Measurements from ENCODE around the gene CACNA1F. TPM values are rescaled to one million over a fixed set of nuclear protein-coding genes. Genes with fewer than 3 reads are reported as not detected.

Gene CACNA1F
- total and polyA plus RNA-seq, 9 of the 15 experiments (the other 6 are each of a cell fraction or from before 2014, with no cell fraction given), result under 0.01 to 0.41 (median 0.03) TPM; not detected in 3

DNA sequence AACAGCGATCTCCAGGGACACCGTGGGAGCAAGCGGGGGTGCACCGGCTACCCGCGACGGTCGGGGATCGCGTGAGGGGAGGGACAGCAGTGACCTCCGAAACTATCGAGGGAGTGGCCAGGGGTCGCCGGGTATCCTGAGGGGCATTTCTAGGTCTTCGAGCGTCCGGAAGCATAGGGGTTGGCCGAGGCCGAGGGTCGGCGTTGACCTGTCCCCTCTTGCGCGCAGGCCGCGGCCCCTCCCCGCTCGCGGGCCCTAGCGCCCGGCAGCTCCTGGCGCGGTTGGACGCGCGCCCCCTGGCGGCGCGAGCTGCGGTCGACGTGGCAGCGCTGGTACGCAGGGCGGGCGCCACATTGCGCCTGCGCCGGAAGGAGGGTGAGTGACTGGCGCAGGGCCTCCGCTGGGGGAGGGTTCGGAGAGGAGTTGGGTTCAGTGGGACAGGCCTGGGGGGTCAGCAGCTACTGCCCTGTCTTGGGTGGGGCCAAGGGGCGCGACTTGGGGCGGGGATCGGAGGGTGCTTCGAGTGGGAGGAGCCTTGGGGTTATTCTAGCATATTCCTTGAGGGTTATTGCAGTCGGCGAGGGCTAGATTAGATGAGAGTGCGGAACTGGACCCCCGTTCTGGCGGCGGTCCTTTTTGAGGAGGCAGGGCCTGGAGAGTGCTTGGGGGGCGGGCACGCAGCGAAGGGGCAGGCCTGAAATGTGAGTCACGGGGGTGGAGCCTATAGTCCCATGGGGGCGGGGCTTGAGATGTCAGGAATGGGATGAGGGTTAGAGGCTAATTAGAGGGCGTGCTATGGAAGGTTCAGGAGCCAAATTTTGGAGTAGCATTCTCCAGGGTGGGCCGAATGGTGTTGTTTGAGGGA lies 69.4 kb downstream of the CACNA1F start (continued):
- peak; percentile 81 for TF ChIP-seq CREM (IDR thresholded peaks at IDR 0.05; ENCODE audit: low read depth)
- TF ChIP-seq, protein P1, sequence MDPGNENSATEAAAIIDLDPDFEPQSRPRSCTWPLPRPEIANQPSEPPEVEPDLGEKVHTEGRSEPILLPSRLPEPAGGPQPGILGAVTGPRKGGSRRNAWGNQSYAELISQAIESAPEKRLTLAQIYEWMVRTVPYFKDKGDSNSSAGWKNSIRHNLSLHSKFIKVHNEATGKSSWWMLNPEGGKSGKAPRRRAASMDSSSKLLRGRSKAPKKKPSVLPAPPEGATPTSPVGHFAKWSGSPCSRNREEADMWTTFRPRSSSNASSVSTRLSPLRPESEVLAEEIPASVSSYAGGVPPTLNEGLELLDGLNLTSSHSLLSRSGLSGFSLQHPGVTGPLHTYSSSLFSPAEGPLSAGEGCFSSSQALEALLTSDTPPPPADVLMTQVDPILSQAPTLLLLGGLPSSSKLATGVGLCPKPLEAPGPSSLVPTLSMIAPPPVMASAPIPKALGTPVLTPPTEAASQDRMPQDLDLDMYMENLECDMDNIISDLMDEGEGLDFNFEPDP (CRISPR knock-in tag; IDR thresholded peaks at IDR 0.05), result no peak
- no peak for TF ChIP-seq SMARCE1 (IDR thresholded peaks at IDR 0.05)
- TF ChIP-seq, protein P2, sequence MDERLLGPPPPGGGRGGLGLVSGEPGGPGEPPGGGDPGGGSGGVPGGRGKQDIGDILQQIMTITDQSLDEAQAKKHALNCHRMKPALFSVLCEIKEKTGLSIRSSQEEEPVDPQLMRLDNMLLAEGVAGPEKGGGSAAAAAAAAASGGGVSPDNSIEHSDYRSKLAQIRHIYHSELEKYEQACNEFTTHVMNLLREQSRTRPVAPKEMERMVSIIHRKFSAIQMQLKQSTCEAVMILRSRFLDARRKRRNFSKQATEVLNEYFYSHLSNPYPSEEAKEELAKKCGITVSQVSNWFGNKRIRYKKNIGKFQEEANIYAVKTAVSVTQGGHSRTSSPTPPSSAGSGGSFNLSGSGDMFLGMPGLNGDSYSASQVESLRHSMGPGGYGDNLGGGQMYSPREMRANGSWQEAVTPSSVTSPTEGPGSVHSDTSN (CRISPR knock-in tag; IDR thresholded peaks at IDR 0.05; ENCODE audit: low read depth), result peak; percentile 57
- TF ChIP-seq, protein P2 (tag; conservative IDR thresholded peaks at IDR 0.05; ENCODE audit: low read depth), result no peak
- 0 out of 2 replicates have a peak, but pooled peaks have one; percentile 57 for TF ChIP-seq GATAD2B (IDR thresholded peaks at IDR 0.05; ENCODE audit: borderline replicate concordance)
- TF ChIP-seq ZBTB1 (CRISPR knock-in tag; IDR thresholded peaks at IDR 0.05; ENCODE audit: borderline replicate concordance, low read depth), result no peak
- TF ChIP-seq ZEB2 (IDR thresholded peaks at IDR 0.05), result no peak
- TF ChIP-seq RBM17 (IDR thresholded peaks at IDR 0.05; ENCODE audit: borderline replicate concordance, low read depth, low read length), result no peak
- TF ChIP-seq, protein P3, sequence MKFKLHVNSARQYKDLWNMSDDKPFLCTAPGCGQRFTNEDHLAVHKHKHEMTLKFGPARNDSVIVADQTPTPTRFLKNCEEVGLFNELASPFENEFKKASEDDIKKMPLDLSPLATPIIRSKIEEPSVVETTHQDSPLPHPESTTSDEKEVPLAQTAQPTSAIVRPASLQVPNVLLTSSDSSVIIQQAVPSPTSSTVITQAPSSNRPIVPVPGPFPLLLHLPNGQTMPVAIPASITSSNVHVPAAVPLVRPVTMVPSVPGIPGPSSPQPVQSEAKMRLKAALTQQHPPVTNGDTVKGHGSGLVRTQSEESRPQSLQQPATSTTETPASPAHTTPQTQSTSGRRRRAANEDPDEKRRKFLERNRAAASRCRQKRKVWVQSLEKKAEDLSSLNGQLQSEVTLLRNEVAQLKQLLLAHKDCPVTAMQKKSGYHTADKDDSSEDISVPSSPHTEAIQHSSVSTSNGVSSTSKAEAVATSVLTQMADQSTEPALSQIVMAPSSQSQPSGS (CRISPR knock-in tag; IDR thresholded peaks at IDR 0.05), result no peak
- peak; percentile 56; the same call in 1 of the 2 replicates for TF ChIP-seq SUPT5H (IDR thresholded peaks at IDR 0.05)
- peak; percentile 22; the same call in 1 of the 2 replicates for TF ChIP-seq POLR2A (conservative IDR thresholded peaks at IDR 0.05)
- TF ChIP-seq ZNF431 (CRISPR knock-in tag; IDR thresholded peaks at IDR 0.05), result no peak
- no peak for TF ChIP-seq ZNF165 (CRISPR knock-in tag; IDR thresholded peaks at IDR 0.05; ENCODE audit: borderline replicate concordance)
- TF ChIP-seq BCOR (IDR thresholded peaks at IDR 0.05), result no peak
- TF ChIP-seq ZNF143 (CRISPR knock-in tag; IDR thresholded peaks at IDR 0.05), result no peak
- TF ChIP-seq POLR2AphosphoS5 (IDR thresholded peaks at IDR 0.05; ENCODE audit: control insufficient read depth, insufficient read depth, low read depth, low read length), result no peak
- TF ChIP-seq POLR2AphosphoS2 (IDR thresholded peaks at IDR 0.05; ENCODE audit: low read length), result no peak
- no peak for TF ChIP-seq KHSRP (IDR thresholded peaks at IDR 0.05)
- TF ChIP-seq, protein P4, sequence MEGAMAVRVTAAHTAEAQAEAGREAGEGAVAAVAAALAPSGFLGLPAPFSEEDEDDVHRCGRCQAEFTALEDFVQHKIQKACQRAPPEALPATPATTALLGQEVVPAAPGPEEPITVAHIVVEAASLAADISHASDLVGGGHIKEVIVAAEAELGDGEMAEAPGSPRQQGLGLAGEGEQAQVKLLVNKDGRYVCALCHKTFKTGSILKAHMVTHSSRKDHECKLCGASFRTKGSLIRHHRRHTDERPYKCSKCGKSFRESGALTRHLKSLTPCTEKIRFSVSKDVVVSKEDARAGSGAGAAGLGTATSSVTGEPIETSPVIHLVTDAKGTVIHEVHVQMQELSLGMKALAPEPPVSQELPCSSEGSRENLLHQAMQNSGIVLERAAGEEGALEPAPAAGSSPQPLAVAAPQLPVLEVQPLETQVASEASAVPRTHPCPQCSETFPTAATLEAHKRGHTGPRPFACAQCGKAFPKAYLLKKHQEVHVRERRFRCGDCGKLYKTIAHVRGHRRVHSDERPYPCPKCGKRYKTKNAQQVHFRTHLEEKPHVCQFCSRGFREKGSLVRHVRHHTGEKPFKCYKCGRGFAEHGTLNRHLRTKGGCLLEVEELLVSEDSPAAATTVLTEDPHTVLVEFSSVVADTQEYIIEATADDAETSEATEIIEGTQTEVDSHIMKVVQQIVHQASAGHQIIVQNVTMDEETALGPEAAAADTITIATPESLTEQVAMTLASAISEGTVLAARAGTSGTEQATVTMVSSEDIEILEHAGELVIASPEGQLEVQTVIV (CRISPR knock-in tag; IDR thresholded peaks at IDR 0.05; ENCODE audit: borderline replicate concordance), result no peak
- TF ChIP-seq ZNF707 (CRISPR knock-in tag; conservative IDR thresholded peaks at IDR 0.05), result no peak
- TF ChIP-seq SAFB2 (IDR thresholded peaks at IDR 0.05; ENCODE audit: borderline replicate concordance, low read depth, low read length, severe bottlenecking), result no peak
